Skeletal muscle tissue (tissue), 4 donors: ENCODE results near the gene ZNF107. TPM values are rescaled to one million over a fixed set of nuclear protein-coding genes. Genes with fewer than 3 reads are reported as not detected.
"Not testable (repeated sequence)": the region's sequence is repeated elsewhere in the genome, so short reads cannot be mapped to it uniquely, and the experiment has no call there.

Source experiments
- H3K27ac ChIP-seq: one replicate; pipeline ENCODE4 v1.7.0; 2013; ENCODE audit warnings: mild to moderate bottlenecking, low read depth, low read length, inconsistent platforms
- H3K27me3 ChIP-seq, 3 donors: one replicate each; pipeline ENCODE4 v1.7.0; 2013; ENCODE audit warnings: low read length in 3 of 3; ENCODE audit not compliant: control insufficient read depth in 3 of 3, insufficient read depth in 3 of 3
- H3K36me3 ChIP-seq, 3 donors: one replicate each; pipeline ENCODE4 v1.7.0; 2013; ENCODE audit warnings: low read length in 3 of 3; ENCODE audit not compliant: control insufficient read depth in 3 of 3, insufficient read depth in 3 of 3
- H3K4me1 ChIP-seq, 3 donors: one replicate each; pipeline ENCODE4 v1.7.0; 2013; ENCODE audit warnings: low read length in 3 of 3, mild to moderate bottlenecking in 3 of 3; ENCODE audit not compliant: control insufficient read depth in 3 of 3, insufficient read depth in 3 of 3
- H3K4me3 ChIP-seq, 3 donors: one replicate each; pipeline ENCODE4 v1.7.0; 2013; ENCODE audit warnings: low read length in 3 of 3
- H3K9ac ChIP-seq, 3 donors: one replicate each; pipeline ENCODE4 v1.7.0; 2013; ENCODE audit warnings: low read length in 3 of 3, mild to moderate bottlenecking in 3 of 3, moderate library complexity in 2 of 3, low read depth in 1 of 3
- H3K9me3 ChIP-seq, 3 donors: one replicate each; pipeline ENCODE4 v1.7.0; 2013; ENCODE audit warnings: low read length in 3 of 3; ENCODE audit not compliant: control insufficient read depth in 3 of 3
- total RNA-seq: library from RNA; depleted of rRNA; stranded (reverse); fragments of >200 nt; gene quantifications from one replicate; pipeline ENCODE4 v1.2.3, GENCODE V29; 2014
- donor health status: Osteomylitis.

ZNF107 gene
- total RNA-seq, 1 donor from 2014 or later: 2.6 TPM

- Histone ChIP-seq H3K4me3 (no peak overlapping the region), H3K27ac (no peak overlapping the region), H3K27me3 (no peaks in the 10 kb centered on the region), H3K9ac (no peak overlapping the region), H3K4me1 (no peaks in the 10 kb centered on the region), H3K9me3 (no peaks in the 10 kb centered on the region), H3K36me3 (no peaks in the 10 kb centered on the region)
These were observed 23.1 kb upstream of the ZNF107 start for GRCh38 chr7:64642875-64643274.

GRCh38 chr7:64643566-64643965 is 22.4 kb upstream of the ZNF107 start:
- H3K9me3 ChIP-seq: no peaks in the 10 kb centered on the region
- H3K9ac ChIP-seq: no peak overlapping the region
- no peak overlapping the region for H3K27ac ChIP-seq
- H3K4me3 ChIP-seq: no peak overlapping the region
- H3K36me3 ChIP-seq: no peaks in the 10 kb centered on the region
- no peaks in the 10 kb centered on the region for H3K4me1 ChIP-seq
- H3K27me3 ChIP-seq: no peaks in the 10 kb centered on the region

- no peak overlapping the region for H3K9ac ChIP-seq
- no peak overlapping the region for H3K4me3 ChIP-seq
- no peak overlapping the region for H3K27ac ChIP-seq
- peaks cover 0 to 3% (median 0%) of the 10 kb centered on the region in 3 donors for H3K9me3 ChIP-seq
- no peaks in the 10 kb centered on the region for H3K27me3 ChIP-seq
- H3K36me3 ChIP-seq: no peaks in the 10 kb centered on the region
- no peaks in the 10 kb centered on the region for H3K4me1 ChIP-seq
These were observed 14.7 kb upstream of the ZNF107 start for GRCh38 chr7:64651203-64651602.

GRCh38 chr7:64651632-64652165 is 14.2 kb upstream of the ZNF107 start:
- no peaks in the 10 kb centered on the region for H3K36me3 ChIP-seq
- H3K9ac ChIP-seq: no peak overlapping the region

GRCh38 chr7:64653721-64654401 is 12.1 kb upstream of the ZNF107 start:
- no peaks in the 10 kb centered on the region for H3K27me3 ChIP-seq
- no peaks in the 10 kb centered on the region for H3K4me1 ChIP-seq
- no peak overlapping the region for H3K4me3 ChIP-seq
- H3K36me3 ChIP-seq: no peaks in the 10 kb centered on the region
- no peak overlapping the region for H3K27ac ChIP-seq
- no peak overlapping the region for H3K9ac ChIP-seq
- peaks cover 0 to 3% (median 0%) of the 10 kb centered on the region in 3 donors for H3K9me3 ChIP-seq

More at GRCh38 chr7:64651632-64652165, 14.2 kb upstream of the ZNF107 start:
- Histone ChIP-seq H3K27ac (no peak overlapping the region), H3K4me3 (no peak overlapping the region), H3K27me3 (no peaks in the 10 kb centered on the region), H3K9me3 (peaks cover 0 to 3% (median 0%) of the 10 kb centered on the region in 3 donors), H3K4me1 (no peaks in the 10 kb centered on the region)

- Histone ChIP-seq H3K36me3 (no peaks in the 10 kb centered on the region), H3K9me3 (peaks cover 0 to 3% (median 0%) of the 10 kb centered on the region in 3 donors), H3K4me3 (no peak overlapping the region), H3K4me1 (no peaks in the 10 kb centered on the region), H3K9ac (no peak overlapping the region), H3K27me3 (no peaks in the 10 kb centered on the region), H3K27ac (no peak overlapping the region)
These were observed 11.0 kb upstream of the ZNF107 start for GRCh38 chr7:64654796-64655548.

GRCh38 chr7:64655811-64656210 is 10.1 kb upstream of the ZNF107 start:
- Histone ChIP-seq H3K27me3 (no peaks in the 10 kb centered on the region), H3K4me3 (no peak overlapping the region), H3K27ac (no peak overlapping the region), H3K36me3 (no peaks in the 10 kb centered on the region), H3K4me1 (no peaks in the 10 kb centered on the region), H3K9me3 (peaks cover 0 to 3% (median 0%) of the 10 kb centered on the region in 3 donors), H3K9ac (no peak overlapping the region)

GRCh38 chr7:64656489-64656888 is 9.4 kb upstream of the ZNF107 start:
- H3K4me3 ChIP-seq: no peak overlapping the region
- no peaks in the 10 kb centered on the region for H3K36me3 ChIP-seq
- no peaks in the 10 kb centered on the region for H3K27me3 ChIP-seq
- peaks cover 0 to 2% (median 0%) of the 10 kb centered on the region in 3 donors for H3K9me3 ChIP-seq
- H3K27ac ChIP-seq: no peak overlapping the region
- H3K9ac ChIP-seq: no peak overlapping the region
- no peaks in the 10 kb centered on the region for H3K4me1 ChIP-seq

- not testable (repeated sequence) for H3K27me3 ChIP-seq, H3K4me3 ChIP-seq, H3K4me1 ChIP-seq, H3K27ac ChIP-seq, H3K36me3 ChIP-seq, H3K9me3 ChIP-seq, H3K9ac ChIP-seq
These were observed 3.8 kb upstream of the ZNF107 start for GRCh38 chr7:64662091-64662490.

- Histone ChIP-seq H3K4me3 (peak overlapping the region; percentile 69 to 89 (median 88)), H3K36me3 (peaks cover 0 to 2% (median 2%) of the 10 kb centered on the region in 3 donors), H3K27me3 (no peaks in the 10 kb centered on the region), H3K9me3 (no peaks in the 10 kb centered on the region), H3K4me1 (peaks cover 0 to 2% (median 0%) of the 10 kb centered on the region in 3 donors), H3K9ac (peak overlapping the region; percentile 65 to 83 (median 81)), H3K27ac (no peak overlapping the region)
These were observed 724 bp downstream of the ZNF107 start for GRCh38 chr7:64666663-64667050.
